ENCODE measurements around the gene PRICKLE1.

GRCh38 chr12:42564556-42564955 lies 25.0 kb downstream of the PRICKLE1 start:
- TF ChIP-seq GATA3 (IDR thresholded peaks at IDR 0.05; ENCODE audit: low read depth, low read length) (no peak), GATA2 (IDR thresholded peaks at IDR 0.05; ENCODE audit: low read depth, low read length) (no peak)

Measured in SH-SY5Y (cell line).